GM19324 (cell line): ENCODE measurements around the gene DNMBP.
A peak's percentile ranks its signal among the peaks of the same experiment; 100 is the strongest.

ENCODE experiments used
- ATAC-seq: cut with Tn5 transposase; IDR thresholded peaks from one replicate; pipeline ENCODE4 v1.9.1; 2021; ENCODE audit warnings: mild to moderate bottlenecking, moderate library complexity; ENCODE audit not compliant: unreplicated experiment, low FRiP score

Gene DNMBP, protein sequence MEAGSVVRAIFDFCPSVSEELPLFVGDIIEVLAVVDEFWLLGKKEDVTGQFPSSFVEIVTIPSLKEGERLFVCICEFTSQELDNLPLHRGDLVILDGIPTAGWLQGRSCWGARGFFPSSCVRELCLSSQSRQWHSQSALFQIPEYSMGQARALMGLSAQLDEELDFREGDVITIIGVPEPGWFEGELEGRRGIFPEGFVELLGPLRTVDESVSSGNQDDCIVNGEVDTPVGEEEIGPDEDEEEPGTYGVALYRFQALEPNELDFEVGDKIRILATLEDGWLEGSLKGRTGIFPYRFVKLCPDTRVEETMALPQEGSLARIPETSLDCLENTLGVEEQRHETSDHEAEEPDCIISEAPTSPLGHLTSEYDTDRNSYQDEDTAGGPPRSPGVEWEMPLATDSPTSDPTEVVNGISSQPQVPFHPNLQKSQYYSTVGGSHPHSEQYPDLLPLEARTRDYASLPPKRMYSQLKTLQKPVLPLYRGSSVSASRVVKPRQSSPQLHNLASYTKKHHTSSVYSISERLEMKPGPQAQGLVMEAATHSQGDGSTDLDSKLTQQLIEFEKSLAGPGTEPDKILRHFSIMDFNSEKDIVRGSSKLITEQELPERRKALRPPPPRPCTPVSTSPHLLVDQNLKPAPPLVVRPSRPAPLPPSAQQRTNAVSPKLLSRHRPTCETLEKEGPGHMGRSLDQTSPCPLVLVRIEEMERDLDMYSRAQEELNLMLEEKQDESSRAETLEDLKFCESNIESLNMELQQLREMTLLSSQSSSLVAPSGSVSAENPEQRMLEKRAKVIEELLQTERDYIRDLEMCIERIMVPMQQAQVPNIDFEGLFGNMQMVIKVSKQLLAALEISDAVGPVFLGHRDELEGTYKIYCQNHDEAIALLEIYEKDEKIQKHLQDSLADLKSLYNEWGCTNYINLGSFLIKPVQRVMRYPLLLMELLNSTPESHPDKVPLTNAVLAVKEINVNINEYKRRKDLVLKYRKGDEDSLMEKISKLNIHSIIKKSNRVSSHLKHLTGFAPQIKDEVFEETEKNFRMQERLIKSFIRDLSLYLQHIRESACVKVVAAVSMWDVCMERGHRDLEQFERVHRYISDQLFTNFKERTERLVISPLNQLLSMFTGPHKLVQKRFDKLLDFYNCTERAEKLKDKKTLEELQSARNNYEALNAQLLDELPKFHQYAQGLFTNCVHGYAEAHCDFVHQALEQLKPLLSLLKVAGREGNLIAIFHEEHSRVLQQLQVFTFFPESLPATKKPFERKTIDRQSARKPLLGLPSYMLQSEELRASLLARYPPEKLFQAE (N-terminal part only)

DNA sequence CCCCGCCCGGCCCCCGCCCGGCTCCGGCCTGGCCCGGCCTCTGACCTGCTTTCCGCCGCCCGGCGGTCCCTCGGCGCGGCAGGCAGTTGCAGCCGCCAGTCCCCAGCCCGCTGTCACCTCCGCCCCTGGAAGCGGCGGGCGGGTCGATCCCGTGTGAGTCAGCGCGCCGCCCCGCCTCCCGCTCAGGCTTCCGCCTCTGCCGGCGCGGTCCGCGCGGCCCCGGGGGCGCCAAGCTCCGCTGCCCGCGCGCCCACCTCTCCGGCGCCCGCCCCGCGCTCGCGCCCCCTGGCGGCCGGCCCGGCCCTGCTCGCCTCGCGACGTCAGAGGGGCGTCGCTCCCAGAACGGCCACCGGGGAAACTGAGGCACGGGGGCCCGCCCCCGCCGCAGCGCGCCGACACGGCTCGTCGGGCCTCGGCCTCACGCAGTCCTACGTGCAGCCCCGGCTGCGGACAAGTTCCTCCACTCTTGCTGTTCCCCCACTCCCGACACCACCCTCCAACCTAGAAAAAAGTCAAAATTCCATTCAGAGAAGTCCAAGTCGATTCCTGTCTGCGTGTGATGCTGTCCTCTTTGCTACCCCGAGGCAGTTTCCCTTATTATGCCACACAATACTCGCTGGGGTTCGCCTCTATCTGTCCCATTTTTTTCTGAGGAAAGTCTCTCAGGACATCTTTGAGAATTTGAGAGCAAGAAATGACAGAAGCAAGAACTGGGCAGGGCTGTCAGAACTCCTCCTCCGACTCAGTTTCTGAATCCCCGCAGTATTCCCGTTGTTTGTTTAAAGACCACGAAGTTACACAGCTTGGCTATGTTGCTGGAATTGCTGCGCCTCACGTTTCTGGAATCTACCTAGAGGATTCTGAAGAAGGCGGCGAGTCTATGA, at the start of gene DNMBP:
Gene DNMBP, minus strand, starts transcription at position 155 of the 884 bp plus-strand sequence. CDS start 37,823 bp downstream, outside the sequence.
- peak; percentile 83 for ATAC-seq

- ATAC-seq: no peak
Observed at GRCh38 chr10:100057948-100058347, 48.2 kb upstream of the DNMBP start.

DNA sequence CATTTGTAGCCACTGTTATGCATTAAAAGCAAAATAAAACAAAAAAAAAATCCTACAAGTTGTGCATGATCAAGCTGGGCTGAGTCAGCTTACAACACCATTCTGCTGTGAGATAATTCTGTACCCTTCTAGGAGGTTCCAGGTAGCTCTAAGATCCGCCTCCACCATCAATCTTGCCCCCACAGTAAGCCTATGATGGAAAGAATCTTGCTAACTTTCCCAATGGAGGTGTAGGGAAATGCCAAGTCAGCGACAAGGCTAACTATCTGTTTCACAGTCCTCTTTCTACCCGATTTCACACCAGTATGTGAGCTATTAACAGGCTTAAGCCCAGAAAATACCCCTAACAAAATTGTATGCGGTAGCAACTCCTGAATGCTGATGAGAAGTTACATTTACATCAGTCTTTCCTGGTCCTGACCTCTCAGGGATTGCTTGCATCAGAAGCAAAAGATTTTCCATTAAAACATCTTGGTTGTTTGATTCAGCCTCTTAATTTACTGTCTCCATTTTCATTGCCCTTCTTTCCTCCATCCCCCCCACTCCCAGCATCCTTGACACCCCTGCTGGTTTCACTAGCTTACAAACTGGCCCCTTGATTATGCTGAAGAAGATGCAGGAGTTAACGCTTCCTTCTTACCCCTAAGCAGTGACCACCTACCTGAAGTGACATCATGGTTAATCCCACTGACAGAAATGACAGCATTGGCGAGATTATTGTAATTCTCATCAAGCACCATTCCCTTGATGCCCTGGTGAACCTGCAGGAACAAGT, 44.1 kb upstream of the DNMBP start:
- no peak for ATAC-seq

DNA sequence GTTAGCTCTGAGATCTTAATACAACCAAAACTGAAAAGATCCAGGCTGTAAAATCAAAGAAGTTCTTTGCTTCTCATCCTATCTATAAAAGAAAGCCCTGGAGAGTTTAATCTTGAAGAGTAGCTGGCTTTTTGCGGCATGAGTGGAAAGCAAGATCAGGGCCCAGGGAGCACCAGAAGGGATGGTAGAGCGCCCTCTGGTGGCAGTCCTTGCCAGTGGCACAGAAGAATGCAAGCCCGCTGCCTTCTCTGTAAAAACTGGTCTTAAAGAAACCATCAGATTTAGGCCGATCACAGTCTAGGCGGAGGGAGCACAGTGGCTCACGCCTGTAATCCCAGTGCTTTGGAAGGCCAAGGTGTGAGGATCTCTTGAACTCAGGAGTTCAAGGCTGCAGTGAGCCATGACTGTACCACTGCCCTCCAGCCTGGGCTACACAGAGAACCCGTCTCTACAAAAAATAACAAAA, 36.3 kb upstream of the DNMBP start:
- ATAC-seq: no peak

- ATAC-seq: no peak
Observed at GRCh38 chr10:100045592-100045991, 35.8 kb upstream of the DNMBP start.

DNA sequence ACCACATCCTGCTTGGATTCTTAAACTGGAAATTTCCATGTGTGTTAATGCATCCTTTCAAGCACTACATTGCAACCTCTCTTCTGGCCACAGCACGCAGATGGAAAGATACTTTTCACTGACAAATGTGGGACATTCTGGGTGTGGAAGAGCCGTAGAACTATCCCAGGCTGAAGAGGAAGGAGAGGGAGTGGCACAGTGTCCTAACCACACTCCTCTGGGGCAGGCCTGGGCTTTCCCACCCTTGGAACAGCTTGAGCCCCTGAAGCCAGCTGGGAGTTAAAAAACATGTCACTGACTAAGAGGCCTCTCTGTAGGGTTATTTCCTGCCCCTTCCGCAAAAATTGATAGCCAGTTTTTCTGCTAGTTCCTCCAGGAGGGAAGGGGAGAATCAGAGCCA, 34.0 kb upstream of the DNMBP start:
- no peak for ATAC-seq

DNA sequence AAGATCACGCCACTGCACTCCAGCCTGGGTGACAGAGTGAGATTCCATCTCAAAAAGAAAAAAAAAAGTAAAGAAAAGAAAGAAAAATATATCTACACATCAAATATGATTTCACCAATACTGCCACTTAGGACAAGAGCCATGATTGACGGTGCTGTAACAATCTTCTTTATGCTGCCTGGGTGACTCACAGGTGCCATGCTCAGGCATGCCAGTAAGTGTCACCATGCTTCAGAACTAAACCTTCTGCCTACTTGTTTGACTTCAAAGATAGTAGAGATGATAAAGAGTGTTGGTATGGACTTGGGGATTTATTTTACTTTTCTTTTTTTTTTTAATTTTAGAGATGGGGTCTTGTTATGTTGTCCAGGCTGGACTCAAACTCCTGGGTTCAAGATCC, 33.6 kb upstream of the DNMBP start:
- ATAC-seq: no peak

DNA sequence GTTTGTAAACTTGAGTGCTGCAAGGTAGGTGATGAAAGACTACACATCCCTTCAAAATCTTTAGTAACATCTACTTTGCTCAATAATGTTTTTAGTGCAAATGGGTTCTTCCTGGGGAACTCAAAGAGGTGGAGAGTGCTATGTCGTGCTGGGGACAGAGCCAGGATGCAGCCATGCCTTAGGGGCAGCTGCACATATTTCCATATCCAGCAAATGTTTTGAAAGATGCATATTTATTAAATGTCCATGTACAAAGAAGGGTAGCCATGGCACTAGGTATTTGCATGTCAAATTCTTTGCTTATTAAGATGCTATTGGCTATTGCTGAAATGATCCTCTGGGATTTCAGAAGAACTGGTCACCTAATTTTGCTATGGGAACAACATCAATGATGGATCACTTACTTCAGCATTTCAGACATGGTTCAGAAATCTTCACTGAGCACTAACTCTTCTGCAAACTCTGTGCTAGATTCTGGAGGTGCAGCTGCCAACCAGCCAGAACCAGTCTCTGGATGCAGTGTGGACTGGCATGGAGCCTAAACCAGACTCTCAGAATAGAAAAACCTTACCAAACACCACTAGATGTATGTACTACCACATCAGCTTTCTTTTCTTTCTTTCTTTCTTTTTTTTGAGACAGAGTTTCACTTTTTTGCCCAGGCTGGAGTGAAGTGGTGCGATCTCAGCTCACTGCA, 31.7 kb upstream of the DNMBP start:
- no peak for ATAC-seq

GRCh38 chr10:100038561-100039071, 28.9 kb upstream of the DNMBP start:
- no peak for ATAC-seq

GRCh38 chr10:100037758-100038315, 28.1 kb upstream of the DNMBP start:
- ATAC-seq: no peak

DNA sequence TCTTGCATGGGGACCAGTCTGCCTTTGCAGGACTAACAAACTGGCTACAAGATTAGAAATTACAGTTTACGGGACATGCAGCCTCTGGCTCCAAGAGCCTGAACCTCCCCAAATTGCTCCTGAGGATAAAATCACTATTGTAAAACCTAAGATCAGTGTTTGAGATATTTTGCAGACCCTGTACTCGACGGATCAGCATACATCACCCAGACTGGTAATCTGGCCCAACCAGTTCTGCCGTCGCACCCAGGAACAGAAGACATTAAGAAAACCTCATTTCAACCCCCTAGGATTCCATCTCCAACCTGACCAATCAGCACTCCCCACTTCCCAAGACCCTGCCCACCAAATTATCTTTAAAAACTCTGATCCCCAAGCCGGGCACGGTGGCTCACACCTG, 27.1 kb upstream of the DNMBP start:
- no peak for ATAC-seq

DNA sequence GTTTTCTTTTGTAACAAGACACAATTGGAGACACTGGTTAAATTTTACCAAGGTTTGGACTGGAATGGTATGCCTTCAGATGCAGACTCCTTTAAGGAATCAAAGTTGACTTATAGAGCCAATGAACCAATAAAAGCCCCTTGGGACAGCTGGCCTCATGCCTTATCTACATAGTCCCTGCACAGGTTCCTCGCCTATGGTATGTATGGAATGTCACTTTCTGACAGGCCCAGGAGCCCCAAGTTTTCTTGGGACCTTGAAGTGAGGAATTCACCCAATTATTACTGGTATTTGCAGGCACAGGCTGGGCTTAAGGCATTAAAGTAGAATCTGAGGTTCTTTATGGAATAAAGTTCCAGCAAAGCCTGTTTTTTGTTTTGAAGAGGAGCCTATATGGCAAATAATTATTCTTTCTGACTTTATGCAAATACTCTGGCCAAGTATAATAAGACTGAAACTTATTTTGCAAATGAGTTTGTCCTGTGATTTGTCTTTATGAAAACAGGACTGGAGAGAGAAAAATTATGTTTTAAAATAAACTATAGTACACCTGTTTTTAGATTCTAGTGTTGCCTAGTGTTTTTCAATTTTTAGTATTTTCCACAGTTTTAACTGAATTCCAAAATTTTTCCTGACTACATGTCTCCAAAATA, 24.1 kb upstream of the DNMBP start:
- no peak for ATAC-seq

- no peak for ATAC-seq
Observed at GRCh38 chr10:100027416-100027815, 17.7 kb upstream of the DNMBP start.

DNA sequence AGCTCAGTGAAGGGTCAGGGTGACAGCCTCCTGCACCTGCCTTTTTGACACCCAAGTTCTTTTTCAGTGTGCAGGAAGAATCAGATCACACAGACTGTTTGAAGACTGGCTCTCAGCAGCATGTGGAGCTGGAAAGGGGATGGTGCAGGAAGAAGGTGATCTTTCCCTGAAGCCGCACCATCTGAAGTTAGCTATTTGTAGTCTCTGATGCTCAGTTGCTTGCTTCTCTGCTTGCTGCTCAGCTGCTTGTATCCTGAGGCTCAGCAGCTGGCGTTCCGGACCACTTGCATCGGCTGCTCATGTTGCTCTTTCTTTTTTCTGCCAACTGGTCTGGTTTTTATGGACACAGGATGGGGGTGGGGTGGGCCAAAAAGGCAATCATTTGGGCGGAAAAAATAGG, 15.8 kb upstream of the DNMBP start:
- ATAC-seq: no peak

GRCh38 chr10:100024748-100025147, 15.0 kb upstream of the DNMBP start:
- no peak for ATAC-seq

DNA sequence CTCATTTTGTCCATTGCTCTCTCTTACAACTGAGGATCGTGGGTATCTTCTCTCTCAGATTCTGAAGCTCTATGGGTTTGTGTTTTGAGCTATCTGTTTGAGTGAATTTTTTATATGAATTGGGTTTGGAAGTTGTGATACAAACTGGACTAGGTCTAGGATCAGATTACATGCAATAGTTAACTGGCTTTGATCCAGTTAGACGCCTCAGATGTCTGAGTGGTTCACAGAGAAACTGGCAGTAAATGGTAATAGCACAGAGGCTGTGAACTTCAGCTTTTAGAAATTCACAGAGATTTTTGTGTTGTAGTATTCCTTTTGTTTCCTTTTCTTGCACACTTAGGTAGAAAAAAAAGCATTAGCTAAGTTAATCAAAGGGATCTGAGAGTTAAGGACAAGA, 12.7 kb upstream of the DNMBP start:
- no peak for ATAC-seq

GRCh38 chr10:100021322-100021721, 11.6 kb upstream of the DNMBP start:
- no peak for ATAC-seq
